ENCODE measurements around the gene LRMDA. TPM values are rescaled to one million over a fixed set of nuclear protein-coding genes. Genes with fewer than 3 reads are reported as not detected.
"Not testable (repeated sequence)": the region's sequence is repeated elsewhere in the genome, so short reads cannot be mapped to it uniquely, and the experiment has no call there.

LRMDA gene
- total and polyA plus RNA-seq, 2 donors (not counting 3 experiments of a cell fraction or from before 2014, with no cell fraction given) = 9.7 to 18.0 TPM

DNA sequence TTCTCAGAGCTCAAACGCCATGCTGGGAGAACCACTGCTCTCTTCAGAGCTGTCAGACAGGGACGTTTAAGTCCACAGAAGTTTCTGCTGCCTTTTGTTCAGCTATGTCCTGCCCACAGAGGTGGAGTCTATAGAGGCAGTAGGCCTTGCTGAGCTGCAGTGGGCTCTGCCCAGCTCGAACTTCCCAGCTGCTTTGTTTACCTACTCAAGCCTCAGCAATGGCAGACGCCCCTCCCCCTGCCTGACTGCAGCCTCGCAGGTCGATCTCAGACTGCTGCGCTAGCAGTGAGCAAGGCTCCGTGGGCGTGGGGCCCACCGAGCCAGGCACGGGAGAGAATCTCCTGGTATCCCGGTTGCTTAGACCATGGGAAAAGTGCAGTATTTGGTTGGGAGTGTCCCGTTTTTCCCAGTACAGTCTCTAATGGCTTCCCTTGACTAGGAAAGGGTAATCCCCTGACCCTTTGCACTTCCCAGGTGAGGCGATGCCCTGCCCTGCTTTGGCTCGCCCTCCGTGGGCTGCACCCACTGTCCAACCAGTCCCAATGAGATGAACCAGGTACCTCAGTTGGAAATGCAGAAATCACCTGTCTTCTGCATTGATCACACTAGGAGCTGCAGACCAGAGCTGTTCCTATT lies 89.9 kb downstream of the LRMDA start:
- H3K9ac ChIP-seq (replicated peaks; ENCODE audit: extremely low read depth, insufficient read depth, low read length); FAIRE-seq; H3K9me1 ChIP-seq (replicated peaks; ENCODE audit: control insufficient read depth, extremely low read depth, insufficient read depth, low read length); CTCF ChIA-PET; POLR2A ChIA-PET; intact Hi-C loops (cut with micrococcal nuclease); H3K9me3 ChIP-seq (replicated peaks; ENCODE audit: control insufficient read depth, insufficient read depth, low read length); H3K27me3 ChIP-seq (ENCODE audit: control insufficient read depth in 2 of 2, insufficient read depth in 2 of 2, low read length in 2 of 2); BruUV-seq (replicated peaks); H4K20me1 ChIP-seq (replicated peaks; ENCODE audit: control insufficient read depth, extremely low read depth, insufficient read depth, low read length); dilution Hi-C loops (cut with MboI; ENCODE audit: extremely low pct_ligation_motif_present, low sequenced_read_pairs); H3K4me2 ChIP-seq (ENCODE audit: insufficient read depth, low read length); H2AFZ ChIP-seq (ENCODE audit: low read depth, low read length); H3K36me3 ChIP-seq (ENCODE audit: control insufficient read depth in 2 of 2, extremely low read depth in 1 of 2, insufficient read depth in 2 of 2, low read length in 2 of 2); H3K79me2 ChIP-seq (ENCODE audit: control insufficient read depth, insufficient read depth, low read length); H3K4me3 ChIP-seq (replicated peaks in 1 of 3; ENCODE audit: insufficient read depth in 1 of 3, low read depth in 1 of 3, low read length in 3 of 3); H3K4me1 ChIP-seq (ENCODE audit: control insufficient read depth, extremely low read depth, insufficient read depth, low read length); DNase-seq (ENCODE audit: low read depth, low spot score); H3K27ac ChIP-seq (ENCODE audit: insufficient read depth, low read depth, low read length): not testable (repeated sequence)

GRCh38 chr10:75525067-75525466 lies 93.6 kb downstream of the LRMDA start:
- Histone ChIP-seq H2AFZ (ENCODE audit: low read depth, low read length) (no peak overlapping the region), H3K27me3 (ENCODE audit: control insufficient read depth in 2 of 2, insufficient read depth in 2 of 2, low read length in 2 of 2) (no peaks in the 10 kb centered on the region), H3K4me3 (replicated peaks in 1 of 3; ENCODE audit: insufficient read depth in 1 of 3, low read depth in 1 of 3, low read length in 3 of 3) (no peak overlapping the region), H3K4me1 (ENCODE audit: control insufficient read depth, extremely low read depth, insufficient read depth, low read length) (no peaks in the 10 kb centered on the region), H3K4me2 (ENCODE audit: insufficient read depth, low read length) (no peak overlapping the region), H4K20me1 (replicated peaks; ENCODE audit: control insufficient read depth, extremely low read depth, insufficient read depth, low read length) (no peaks in the 10 kb centered on the region), H3K36me3 (ENCODE audit: control insufficient read depth in 2 of 2, extremely low read depth in 1 of 2, insufficient read depth in 2 of 2, low read length in 2 of 2) (no peaks in the 10 kb centered on the region), H3K27ac (ENCODE audit: insufficient read depth, low read depth, low read length) (no peak overlapping the region), H3K9me3 (replicated peaks; ENCODE audit: control insufficient read depth, insufficient read depth, low read length) (no peaks in the 10 kb centered on the region), H3K9ac (replicated peaks; ENCODE audit: extremely low read depth, insufficient read depth, low read length) (no peak overlapping the region), H3K9me1 (replicated peaks; ENCODE audit: control insufficient read depth, extremely low read depth, insufficient read depth, low read length) (no peaks in the 10 kb centered on the region), H3K79me2 (ENCODE audit: control insufficient read depth, insufficient read depth, low read length) (no peaks in the 10 kb centered on the region)
- ChIA-PET POLR2A (no interaction called here), CTCF (interaction anchor here (0.7 to 0.9 kb wide), 2 partner anchors 16 to 397 kb away, joined by 3 to 6 read pairs; no protein-coding TSS in a partner anchor)
- BruUV-seq (replicated peaks) = no TSS peak
- no peak for TF ChIP-seq JUN (IDR thresholded peaks at IDR 0.05; ENCODE audit: borderline replicate concordance, insufficient read depth, insufficient read length, low read depth)
- no peak for TF ChIP-seq EZH2 (IDR thresholded peaks at IDR 0.05; ENCODE audit: borderline replicate concordance, low read depth, low read length, severe bottlenecking)
- TF ChIP-seq, protein P1, sequence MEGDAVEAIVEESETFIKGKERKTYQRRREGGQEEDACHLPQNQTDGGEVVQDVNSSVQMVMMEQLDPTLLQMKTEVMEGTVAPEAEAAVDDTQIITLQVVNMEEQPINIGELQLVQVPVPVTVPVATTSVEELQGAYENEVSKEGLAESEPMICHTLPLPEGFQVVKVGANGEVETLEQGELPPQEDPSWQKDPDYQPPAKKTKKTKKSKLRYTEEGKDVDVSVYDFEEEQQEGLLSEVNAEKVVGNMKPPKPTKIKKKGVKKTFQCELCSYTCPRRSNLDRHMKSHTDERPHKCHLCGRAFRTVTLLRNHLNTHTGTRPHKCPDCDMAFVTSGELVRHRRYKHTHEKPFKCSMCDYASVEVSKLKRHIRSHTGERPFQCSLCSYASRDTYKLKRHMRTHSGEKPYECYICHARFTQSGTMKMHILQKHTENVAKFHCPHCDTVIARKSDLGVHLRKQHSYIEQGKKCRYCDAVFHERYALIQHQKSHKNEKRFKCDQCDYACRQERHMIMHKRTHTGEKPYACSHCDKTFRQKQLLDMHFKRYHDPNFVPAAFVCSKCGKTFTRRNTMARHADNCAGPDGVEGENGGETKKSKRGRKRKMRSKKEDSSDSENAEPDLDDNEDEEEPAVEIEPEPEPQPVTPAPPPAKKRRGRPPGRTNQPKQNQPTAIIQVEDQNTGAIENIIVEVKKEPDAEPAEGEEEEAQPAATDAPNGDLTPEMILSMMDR (IDR thresholded peaks at IDR 0.05; ENCODE audit: extremely low read depth in 1 of 2, insufficient read depth in 1 of 2, low read depth in 1 of 2, low read length in 2 of 2) = no peak
- TF ChIP-seq, protein P2, sequence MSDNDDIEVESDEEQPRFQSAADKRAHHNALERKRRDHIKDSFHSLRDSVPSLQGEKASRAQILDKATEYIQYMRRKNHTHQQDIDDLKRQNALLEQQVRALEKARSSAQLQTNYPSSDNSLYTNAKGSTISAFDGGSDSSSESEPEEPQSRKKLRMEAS (IDR thresholded peaks at IDR 0.05; ENCODE audit: insufficient read depth, insufficient read length) = no peak
- TF ChIP-seq FOS (IDR thresholded peaks at IDR 0.05; ENCODE audit: borderline replicate concordance, insufficient read depth, low read length) = no peak
- TF ChIP-seq POLR2AphosphoS5 (IDR thresholded peaks at IDR 0.05; ENCODE audit: insufficient read depth, low read depth, low read length) = no peak
- no peak for TF ChIP-seq MYC (IDR thresholded peaks at IDR 0.05; ENCODE audit: low read depth, low read length)
- no peak for TF ChIP-seq POLR2A (IDR thresholded peaks at IDR 0.05; ENCODE audit: low read depth, low read length)
- TF ChIP-seq GATA2 (IDR thresholded peaks at IDR 0.05; ENCODE audit: insufficient read depth, insufficient read length, low read depth, low read length) = no peak
- FAIRE-seq = no peak
- dilution Hi-C loops (cut with MboI; ENCODE audit: extremely low pct_ligation_motif_present, low sequenced_read_pairs) = no loop called here
- DNase-seq (ENCODE audit: low read depth, low spot score) = no peak
- intact Hi-C loops (cut with micrococcal nuclease) = no loop called here
